ENCODE measurements around the gene SCML1. TPM values are rescaled to one million over a fixed set of nuclear protein-coding genes. Genes with fewer than 3 reads are reported as not detected.

SCML1 gene
- total and polyA plus RNA-seq, 2 of the 8 experiments (the other 6 are each of a cell fraction or from before 2014, with no cell fraction given): 2.2 to 2.5 TPM

- H3K18ac ChIP-seq (ENCODE audit: extremely low read depth, low read length): no peak overlapping the region
- no peak overlapping the region for H2BK15ac ChIP-seq (ENCODE audit: low read length)
- H3K4me1 ChIP-seq (replicated peaks in 1 of 4; ENCODE audit: control insufficient read depth in 3 of 4, insufficient read depth in 4 of 4, low read length in 3 of 4): no peaks in the 10 kb centered on the region
- H3K4me3 ChIP-seq (ENCODE audit: extremely low read depth in 1 of 4, insufficient read depth in 2 of 4, low read depth in 3 of 4, low read length in 4 of 4): no peak overlapping the region
- no peak overlapping the region for H4K8ac ChIP-seq (ENCODE audit: extremely low read depth, insufficient read depth, low read length)
- no peaks in the 10 kb centered on the region for H3K27me3 ChIP-seq (replicated peaks in 1 of 4; ENCODE audit: control insufficient read depth in 3 of 4, extremely low read depth in 1 of 4, insufficient read depth in 3 of 4, low read length in 3 of 4)
- H2AFZ ChIP-seq (ENCODE audit: low read length): no peak overlapping the region
- no peak overlapping the region for H2BK5ac ChIP-seq (ENCODE audit: low read depth, low read length)
- no peaks in the 10 kb centered on the region for H3K23me2 ChIP-seq (ENCODE audit: low read depth, low read length)
- no peaks in the 10 kb centered on the region for H3K79me1 ChIP-seq (ENCODE audit: low read depth, low read length)
- no peak overlapping the region for H3K4ac ChIP-seq (replicated peaks; ENCODE audit: insufficient read length, low read depth, low read length)
- H3K79me2 ChIP-seq (ENCODE audit: control insufficient read depth in 1 of 2, insufficient read depth in 2 of 2, low read length in 2 of 2): no peaks in the 10 kb centered on the region
- H4K20me1 ChIP-seq (replicated peaks in 1 of 2; ENCODE audit: control insufficient read depth in 1 of 2, insufficient read depth in 2 of 2, low read length in 2 of 2): no peaks in the 10 kb centered on the region
- TF ChIP-seq EP300 (IDR thresholded peaks at IDR 0.05; ENCODE audit: borderline replicate concordance in 1 of 2, low read depth in 2 of 2, low read length in 2 of 2) (no peak), BRCA1 (IDR thresholded peaks at IDR 0.05; ENCODE audit: low read depth, low read length) (no peak), JUND (IDR thresholded peaks at IDR 0.05; ENCODE audit: low read length) (no peak), CREB1 (IDR thresholded peaks at IDR 0.05) (no peak), E2F6 (IDR thresholded peaks at IDR 0.05) (no peak), EZH2 (IDR thresholded peaks at IDR 0.05; ENCODE audit: low read depth, low read length, severe bottlenecking) (no peak), TCF12 (IDR thresholded peaks at IDR 0.05; ENCODE audit: low read depth, low read length) (no peak), SP4 (IDR thresholded peaks at IDR 0.05; ENCODE audit: low read length) (no peak), KDM1A (IDR thresholded peaks at IDR 0.05; ENCODE audit: borderline replicate concordance, low read length) (no peak)
- no peak overlapping the region for H3K9ac ChIP-seq (replicated peaks in 1 of 4; ENCODE audit: extremely low read depth in 1 of 4, low read depth in 3 of 4, low read length in 3 of 4)
- H3K27ac ChIP-seq (ENCODE audit: low read depth, low read length): no peak overlapping the region
- no peak overlapping the region for H4K91ac ChIP-seq (replicated peaks; ENCODE audit: insufficient read length, low read length)
- no peak overlapping the region for H2AK5ac ChIP-seq (ENCODE audit: low read depth, low read length)
- FAIRE-seq (peak; percentile 39), DNase-seq (ENCODE audit: low read depth in 1 of 2, low spot score in 2 of 2) (no peak)
- H3K23ac ChIP-seq (ENCODE audit: insufficient read length): no peak overlapping the region
- no peak overlapping the region for H2BK20ac ChIP-seq (ENCODE audit: low read length)
- H3K4me2 ChIP-seq (ENCODE audit: insufficient read depth in 1 of 2, low read depth in 2 of 2, low read length in 2 of 2): no peak overlapping the region
- no peaks in the 10 kb centered on the region for H3K9me3 ChIP-seq (ENCODE audit: insufficient read depth in 2 of 2, low read depth in 1 of 2, low read length in 1 of 2)
- H3K36me3 ChIP-seq (ENCODE audit: control insufficient read depth in 2 of 4, insufficient read depth in 4 of 4, low read length in 3 of 4): no peaks in the 10 kb centered on the region
- no peak overlapping the region for H3K14ac ChIP-seq (ENCODE audit: insufficient read length)
- no peak overlapping the region for H4K5ac ChIP-seq (ENCODE audit: insufficient read length, low read depth, low read length)
- H3K56ac ChIP-seq (replicated peaks; ENCODE audit: insufficient read length, low read depth, low read length): no peak overlapping the region
- WGBS, 2 experiments (ENCODE audit: extremely low coverage in 1 of 2, insufficient coverage in 1 of 2, insufficient read length in 1 of 2, insufficient replicate concordance in 2 of 2, low coverage in 1 of 2, low lambda C conversion rate in 2 of 2, missing lambda C conversion rate in 1 of 2): 63% methylated on average over 2 of the region's 2 CpGs; no CpG with 5 or more reads in 1 of the 2 experiments
- H2BK120ac ChIP-seq (replicated peaks; ENCODE audit: low read depth, low read length): no peak overlapping the region
- ChIA-PET CTCF (ENCODE audit: partially characterized antibody) (no interaction called here), POLR2A (ENCODE audit: partially characterized antibody) (no interaction called here)
- H2BK12ac ChIP-seq (ENCODE audit: low read depth, low read length): no peak overlapping the region
Observed at GRCh38 chrX:17703201-17703600, 34.1 kb upstream of the SCML1 start.
